Cardiac muscle cell (in vitro differentiated cells and primary cell): Measurements from ENCODE around the gene OCSTAMP. TPM values are rescaled to one million over a fixed set of nuclear protein-coding genes. Genes with fewer than 3 reads are reported as not detected.

ENCODE experiments used
- DNase-seq, 2 donors: peaks; one replicate each; pipeline versions ENCODE4 v3.0.0 to v3.0.0-alpha.2; 2010 to 2017; ENCODE audit warnings: low read depth in 1 of 2, low spot score in 1 of 2
- H3K27ac ChIP-seq: fragments of 200-600 bp; sonication (generic); 2 replicates; pipeline ENCODE4 v1.5.1; 2016
- H3K27me3 ChIP-seq: fragments of 200-600 bp; sonication (generic); 2 replicates; pipeline ENCODE4 v1.6.0; 2016; ENCODE audit warnings: control low read depth
- H3K36me3 ChIP-seq: fragments of 200-600 bp; sonication (generic); 2 replicates; pipeline ENCODE4 v1.5.1; 2016; ENCODE audit warnings: control low read depth
- H3K4me1 ChIP-seq: fragments of 200-600 bp; sonication (generic); 2 replicates; pipeline ENCODE4 v1.8.1; 2017; ENCODE audit warnings: low read depth, mild to moderate bottlenecking, mixed run types
- H3K4me3 ChIP-seq: fragments of 200-600 bp; sonication (generic); 2 replicates; pipeline ENCODE4 v1.5.1; 2016; ENCODE audit warnings: mild to moderate bottlenecking
- H3K9me3 ChIP-seq: fragments of 200-600 bp; sonication (generic); 2 replicates; pipeline ENCODE4 v1.5.1; 2017; ENCODE audit warnings: low read depth, mild to moderate bottlenecking, control low read depth
- CTCF ChIP-seq: IDR thresholded peaks from 2 replicates; pipeline ENCODE4 v1.5.1; 2012; ENCODE audit warnings: low read depth, mild to moderate bottlenecking, low read length
- polyA plus RNA-seq: library from polyadenylated mRNA; unstranded; fragments of >200 nt; fragmentation: Nextera tagmentation; extraction: Ambion mirVana; gene quantifications from 2 replicates; pipeline ENCODE4 v1.2.1, GENCODE V29; 2016
- total RNA-seq: library from RNA; depleted of rRNA; stranded (reverse); fragments of >200 nt; gene quantifications from 2 replicates; pipeline ENCODE4 v1.2.3, GENCODE V29; 2016

OCSTAMP gene
- total and polyA plus RNA-seq, 2 experiments from 2014 or later = not detected

GRCh38 chr20:46551522-46552381 is 1.3 kb upstream of the OCSTAMP start:
- TF ChIP-seq CTCF = no peak
- Histone ChIP-seq H3K4me1 (peaks cover 6% of the 10 kb centered on the region), H3K36me3 (no peaks in the 10 kb centered on the region), H3K27me3 (no peaks in the 10 kb centered on the region), H3K27ac (peak overlapping the region; percentile 26), H3K4me3 (no peak overlapping the region), H3K9me3 (no peaks in the 10 kb centered on the region)
- DNase-seq = peak in 1 of 2 donors; percentile 34

GRCh38 chr20:46549188-46549972 is 1.1 kb downstream of the OCSTAMP start:
- no peaks in the 10 kb centered on the region for H3K9me3 ChIP-seq
- no peak overlapping the region for H3K27ac ChIP-seq
- no peak for TF ChIP-seq CTCF
- H3K27me3 ChIP-seq = no peaks in the 10 kb centered on the region
- no peak for DNase-seq
- no peaks in the 10 kb centered on the region for H3K36me3 ChIP-seq
- no peak overlapping the region for H3K4me3 ChIP-seq
- peaks cover 6% of the 10 kb centered on the region for H3K4me1 ChIP-seq

- no peak for DNase-seq
- H3K4me3 ChIP-seq = no peak overlapping the region
- no peak overlapping the region for H3K27ac ChIP-seq
- peaks cover 6% of the 10 kb centered on the region for H3K4me1 ChIP-seq
- no peaks in the 10 kb centered on the region for H3K36me3 ChIP-seq
- TF ChIP-seq CTCF = no peak
- H3K27me3 ChIP-seq = no peaks in the 10 kb centered on the region
- no peaks in the 10 kb centered on the region for H3K9me3 ChIP-seq
Observed at GRCh38 chr20:46548688-46549087, 1.8 kb downstream of the OCSTAMP start.

- no peaks in the 10 kb centered on the region for H3K9me3 ChIP-seq
- DNase-seq = no peak
- no peak for TF ChIP-seq CTCF
- H3K27me3 ChIP-seq = no peaks in the 10 kb centered on the region
- H3K4me1 ChIP-seq = peaks cover 4% of the 10 kb centered on the region
- H3K27ac ChIP-seq = no peak overlapping the region
- H3K4me3 ChIP-seq = no peak overlapping the region
- H3K36me3 ChIP-seq = no peaks in the 10 kb centered on the region
Observed at GRCh38 chr20:46547995-46548394, 2.5 kb downstream of the OCSTAMP start.

- no peak overlapping the region for H3K4me3 ChIP-seq
- no peak for DNase-seq
- no peak for TF ChIP-seq CTCF
- H3K27ac ChIP-seq = no peak overlapping the region
- no peaks in the 10 kb centered on the region for H3K9me3 ChIP-seq
- no peaks in the 10 kb centered on the region for H3K36me3 ChIP-seq
- no peaks in the 10 kb centered on the region for H3K27me3 ChIP-seq
- no peaks in the 10 kb centered on the region for H3K4me1 ChIP-seq
Observed at GRCh38 chr20:46546936-46547335, 3.5 kb downstream of the OCSTAMP start.
